Measurements from ENCODE around the gene HOXA6.

DNA sequence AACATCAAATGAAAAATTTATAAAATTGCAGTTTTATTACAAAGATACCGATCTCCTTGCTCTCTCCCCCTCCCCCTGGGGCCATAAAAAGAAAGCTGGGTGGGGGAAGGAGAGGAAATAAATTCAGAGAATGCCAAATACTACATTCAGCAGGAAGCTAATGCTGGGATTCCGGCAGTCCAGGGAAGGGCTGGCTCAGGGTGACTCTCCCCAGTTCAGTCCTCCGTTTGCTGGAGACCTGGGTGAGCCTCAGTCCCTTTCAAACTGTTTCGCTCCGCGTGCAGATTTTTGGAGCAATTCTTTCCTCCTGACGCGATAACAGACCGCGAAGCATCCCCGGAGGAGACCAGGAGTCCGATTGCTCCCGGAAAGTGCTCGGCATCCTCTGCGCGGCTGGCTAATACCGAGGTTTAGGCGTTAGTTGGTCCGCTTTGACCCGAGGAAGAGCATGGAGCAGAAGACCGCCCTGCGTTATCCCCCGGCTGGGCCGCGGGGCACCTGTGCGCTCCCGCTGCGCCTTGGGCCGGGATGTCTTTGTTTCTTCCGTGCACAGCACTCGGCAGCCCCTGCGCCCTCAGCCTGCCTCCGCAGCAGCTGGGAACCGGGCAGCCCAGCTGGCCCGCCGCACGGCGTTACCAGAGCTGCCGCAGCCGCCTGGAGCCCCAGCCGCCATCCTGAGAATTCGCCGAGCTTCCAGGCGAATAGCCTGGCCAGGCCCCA lies 41.2 kb downstream of the HOXA6 start:
- no peak for TF ChIP-seq POLR2AphosphoS5 (IDR thresholded peaks at IDR 0.05; ENCODE audit: low read depth, low read length)
- TF ChIP-seq POLR2A (IDR thresholded peaks at IDR 0.05; ENCODE audit: low read depth, low read length): no peak
- no peak for TF ChIP-seq TAF1 (IDR thresholded peaks at IDR 0.05; ENCODE audit: borderline replicate concordance, low read depth, low read length)

All from GM12892 (cell line).